Astrocyte (in vitro differentiated cells and primary cell): ENCODE measurements around the gene PUM2. TPM values are rescaled to one million over a fixed set of nuclear protein-coding genes. Genes with fewer than 3 reads are reported as not detected.

ENCODE experiments used
- DNase-seq: peaks from one replicate; pipeline ENCODE4 v3.0.0-alpha.2; 2010; ENCODE audit warnings: low read depth
- FAIRE-seq: peaks from 2 replicates; lab custom pipeline; 2011; peaks lifted over from hg19 to GRCh38; lab: Jason Lieb, UNC
- H2AFZ ChIP-seq: 2 replicates; pipeline ENCODE4 v1.6.0; 2012; ENCODE audit warnings: low read depth, low read length, inconsistent platforms
- H3K27ac ChIP-seq: 2 replicates; pipeline ENCODE4 v1.5.1; 2011; ENCODE audit warnings: low read depth, low read length, inconsistent platforms
- H3K27me3 ChIP-seq: 2 replicates; pipeline ENCODE4 v1.6.0; 2011; ENCODE audit warnings: low read length, inconsistent platforms; ENCODE audit not compliant: insufficient read depth
- H3K36me3 ChIP-seq: 2 replicates; pipeline ENCODE4 v1.5.1; 2011; ENCODE audit warnings: low read length, inconsistent platforms; ENCODE audit not compliant: insufficient read depth
- H3K4me1 ChIP-seq: 2 replicates; pipeline ENCODE4 v1.5.1; 2011; ENCODE audit warnings: low read length, inconsistent platforms; ENCODE audit not compliant: insufficient read depth
- H3K4me2 ChIP-seq: 2 replicates; pipeline ENCODE4 v1.6.0; 2012; ENCODE audit warnings: low read length, inconsistent platforms
- H3K4me3 ChIP-seq: 2 replicates; pipeline ENCODE4 v1.5.1; 2011; ENCODE audit warnings: low read depth, mild to moderate bottlenecking, low read length, inconsistent platforms; ENCODE audit not compliant: insufficient read depth
- H3K79me2 ChIP-seq: 2 replicates; pipeline ENCODE4 v1.6.0; 2012; ENCODE audit warnings: mild to moderate bottlenecking, low read length, inconsistent platforms; ENCODE audit not compliant: insufficient read depth
- H3K9ac ChIP-seq: 2 replicates; pipeline ENCODE4 v1.6.0; 2012; ENCODE audit warnings: mild to moderate bottlenecking, low read length, inconsistent platforms
- H3K9me3 ChIP-seq: 2 replicates; pipeline ENCODE4 v1.5.1; 2012; ENCODE audit warnings: low read depth, mild to moderate bottlenecking, low read length, inconsistent platforms; ENCODE audit not compliant: insufficient read depth
- H4K20me1 ChIP-seq: 2 replicates; pipeline ENCODE4 v1.6.0; 2012; ENCODE audit warnings: low read length, inconsistent platforms; ENCODE audit not compliant: insufficient read depth
- H3K27ac Mint-ChIP-seq: one replicate; pipeline ENCODE4 v1.8.0; 2021; ENCODE audit warnings: mild to moderate bottlenecking, mixed read lengths; ENCODE audit not compliant: unreplicated experiment
- H3K27me3 Mint-ChIP-seq: one replicate; pipeline ENCODE4 v1.8.0; 2021; ENCODE audit warnings: low read depth, mixed read lengths; ENCODE audit not compliant: unreplicated experiment
- H3K36me3 Mint-ChIP-seq: one replicate; pipeline ENCODE4 v1.8.0; 2021; ENCODE audit warnings: low read depth, mixed read lengths; ENCODE audit not compliant: unreplicated experiment
- H3K4me1 Mint-ChIP-seq: one replicate; pipeline ENCODE4 v1.8.0; 2021; ENCODE audit warnings: low read depth, mixed read lengths; ENCODE audit not compliant: unreplicated experiment
- H3K4me3 Mint-ChIP-seq: one replicate; pipeline ENCODE4 v1.8.0; 2021; ENCODE audit warnings: mild to moderate bottlenecking, moderate library complexity, mixed read lengths; ENCODE audit not compliant: unreplicated experiment
- H3K9me3 Mint-ChIP-seq: one replicate; pipeline ENCODE4 v1.8.0; 2021; ENCODE audit warnings: mild to moderate bottlenecking, mixed read lengths; ENCODE audit not compliant: unreplicated experiment
- EZH2 ChIP-seq: IDR thresholded peaks from 2 replicates; pipeline ENCODE4 v1.6.1; 2012; ENCODE audit warnings: mild to moderate bottlenecking, low read length, inconsistent platforms; ENCODE audit not compliant: insufficient read depth
- total RNA-seq: library from RNA; stranded (reverse); gene quantifications from 2 replicates; pipeline ENCODE4 v1.2.1, GENCODE V29; 2021
- TF ChIP-seq, protein P1 (sequence below): IDR thresholded peaks from 2 replicates; pipeline ENCODE4 v1.5.1; 2011; ENCODE audit warnings: low read depth, mild to moderate bottlenecking, inconsistent platforms, low read length, moderate library complexity; ENCODE audit not compliant: insufficient read depth

The PUM2 gene
- total RNA-seq, 1 donor from 2014 or later = 69.4 TPM

DNA sequence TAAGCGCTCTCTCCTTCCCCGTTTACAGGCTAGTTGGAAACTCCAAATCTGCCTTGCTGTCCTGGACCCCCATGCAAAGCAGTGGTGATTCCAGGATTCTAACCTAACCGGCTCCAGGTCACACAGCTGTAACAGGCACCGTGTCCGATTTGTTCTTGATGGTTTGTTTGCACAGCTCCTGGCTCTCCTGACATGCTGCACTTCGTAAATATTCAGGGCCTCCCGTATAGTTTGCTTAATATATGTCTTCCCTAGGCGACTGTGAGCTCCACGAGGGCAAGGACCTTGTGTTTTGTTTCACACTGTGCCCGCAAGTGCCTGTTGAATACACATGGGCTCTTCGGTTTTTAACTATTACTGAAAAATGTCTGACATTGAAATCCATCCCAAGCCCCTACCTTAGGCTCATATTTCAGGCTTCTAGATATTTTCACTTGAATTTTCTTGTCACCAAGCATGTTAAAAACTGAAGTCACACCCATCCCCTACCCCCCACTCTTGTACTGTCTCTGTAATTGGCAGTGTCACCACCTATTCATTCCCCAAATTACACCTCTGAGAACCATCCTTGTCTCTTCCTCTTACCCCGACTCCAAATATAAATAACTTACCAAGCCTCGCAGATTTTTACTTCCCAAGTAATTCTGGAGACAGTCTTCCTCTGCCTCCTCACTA, 1.0 kb upstream of the PUM2 start:
- Mint-ChIP-seq H3K27me3 (no peaks in the 10 kb centered on the region), H3K36me3 (peaks cover 3% of the 10 kb centered on the region), H3K4me3 (no peak overlapping the region), H3K27ac (no peak overlapping the region), H3K4me1 (peaks cover 13% of the 10 kb centered on the region), H3K9me3 (no peaks in the 10 kb centered on the region)
- Histone ChIP-seq H3K36me3 (no peaks in the 10 kb centered on the region), H3K4me1 (peaks cover 28% of the 10 kb centered on the region), H3K4me3 (peak overlapping the region; percentile 75), H3K27me3 (no peaks in the 10 kb centered on the region), H3K4me2 (peak overlapping the region; percentile 98), H3K9ac (peak overlapping the region; percentile 91), H2AFZ (peak overlapping the region; percentile 97), H3K27ac (peak overlapping the region; percentile 85), H3K79me2 (peaks cover 38% of the 10 kb centered on the region), H4K20me1 (peaks cover 34% of the 10 kb centered on the region), H3K9me3 (no peaks in the 10 kb centered on the region)
- DNase-seq = no peak
- FAIRE-seq = no peak
- TF ChIP-seq, protein P1, sequence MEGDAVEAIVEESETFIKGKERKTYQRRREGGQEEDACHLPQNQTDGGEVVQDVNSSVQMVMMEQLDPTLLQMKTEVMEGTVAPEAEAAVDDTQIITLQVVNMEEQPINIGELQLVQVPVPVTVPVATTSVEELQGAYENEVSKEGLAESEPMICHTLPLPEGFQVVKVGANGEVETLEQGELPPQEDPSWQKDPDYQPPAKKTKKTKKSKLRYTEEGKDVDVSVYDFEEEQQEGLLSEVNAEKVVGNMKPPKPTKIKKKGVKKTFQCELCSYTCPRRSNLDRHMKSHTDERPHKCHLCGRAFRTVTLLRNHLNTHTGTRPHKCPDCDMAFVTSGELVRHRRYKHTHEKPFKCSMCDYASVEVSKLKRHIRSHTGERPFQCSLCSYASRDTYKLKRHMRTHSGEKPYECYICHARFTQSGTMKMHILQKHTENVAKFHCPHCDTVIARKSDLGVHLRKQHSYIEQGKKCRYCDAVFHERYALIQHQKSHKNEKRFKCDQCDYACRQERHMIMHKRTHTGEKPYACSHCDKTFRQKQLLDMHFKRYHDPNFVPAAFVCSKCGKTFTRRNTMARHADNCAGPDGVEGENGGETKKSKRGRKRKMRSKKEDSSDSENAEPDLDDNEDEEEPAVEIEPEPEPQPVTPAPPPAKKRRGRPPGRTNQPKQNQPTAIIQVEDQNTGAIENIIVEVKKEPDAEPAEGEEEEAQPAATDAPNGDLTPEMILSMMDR = no peak
- no peak for TF ChIP-seq EZH2

DNA sequence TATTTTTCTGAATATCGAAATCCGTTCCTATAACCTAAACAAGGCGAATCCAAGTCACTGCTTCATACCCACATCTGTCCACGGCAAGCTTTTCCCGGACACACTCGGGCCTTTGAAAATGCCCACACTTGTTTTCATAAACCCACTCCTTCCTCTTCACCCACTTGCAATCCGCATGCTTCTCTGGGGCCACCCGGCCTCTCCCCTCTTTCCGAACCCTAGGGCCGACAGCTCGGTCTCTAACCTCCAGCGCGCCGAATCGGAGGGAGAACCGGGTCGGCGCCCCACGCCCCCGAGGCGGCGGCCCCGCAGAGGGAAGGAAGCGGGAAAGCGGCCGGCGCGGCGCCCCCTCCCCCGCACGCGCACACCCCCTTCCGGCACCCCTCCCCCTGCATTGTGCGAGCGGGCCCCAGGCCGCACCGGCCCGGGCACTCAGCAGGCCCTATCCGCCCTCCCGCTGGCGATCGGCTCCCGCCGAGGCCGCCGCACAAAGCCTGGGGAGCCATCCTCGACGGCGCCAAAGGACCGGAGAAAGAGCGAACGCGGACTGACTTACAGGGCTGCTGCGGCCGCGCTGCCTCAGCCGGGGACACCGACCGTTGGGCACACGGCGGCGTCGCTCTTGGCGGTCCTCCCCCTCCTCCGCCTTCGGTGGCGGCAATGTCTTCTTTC, 467 bp downstream of the PUM2 start:
- Histone ChIP-seq H3K4me1 (peaks cover 16% of the 10 kb centered on the region), H3K9ac (peak overlapping the region; percentile 89), H3K36me3 (no peaks in the 10 kb centered on the region), H3K4me3 (peak overlapping the region; percentile 92), H3K79me2 (peaks cover 53% of the 10 kb centered on the region), H3K4me2 (peak overlapping the region; percentile 86), H3K27me3 (no peaks in the 10 kb centered on the region), H3K27ac (peak overlapping the region; percentile 95), H4K20me1 (peaks cover 49% of the 10 kb centered on the region), H2AFZ (peak overlapping the region; percentile 68), H3K9me3 (no peaks in the 10 kb centered on the region)
- FAIRE-seq = no peak
- TF ChIP-seq, protein P1 = no peak
- TF ChIP-seq EZH2 = no peak
- Mint-ChIP-seq H3K36me3 (peaks cover 5% of the 10 kb centered on the region), H3K9me3 (no peaks in the 10 kb centered on the region), H3K4me1 (peaks cover 19% of the 10 kb centered on the region), H3K4me3 (peak overlapping the region; percentile 98), H3K27me3 (no peaks in the 10 kb centered on the region), H3K27ac (peak overlapping the region; percentile 18)
- DNase-seq = no peak
